GM18511 (cell line): ENCODE data around the gene SDHA.
"Not testable (repeated sequence)": the region's sequence is repeated elsewhere in the genome, so short reads cannot be mapped to it uniquely, and the experiment has no call there.

Experiments used
- ATAC-seq: cut with Tn5 transposase; IDR thresholded peaks from one replicate; pipeline ENCODE4 v1.9.1; 2021; ENCODE audit warnings: mild to moderate bottlenecking, moderate library complexity; ENCODE audit not compliant: unreplicated experiment

SDHA gene

DNA sequence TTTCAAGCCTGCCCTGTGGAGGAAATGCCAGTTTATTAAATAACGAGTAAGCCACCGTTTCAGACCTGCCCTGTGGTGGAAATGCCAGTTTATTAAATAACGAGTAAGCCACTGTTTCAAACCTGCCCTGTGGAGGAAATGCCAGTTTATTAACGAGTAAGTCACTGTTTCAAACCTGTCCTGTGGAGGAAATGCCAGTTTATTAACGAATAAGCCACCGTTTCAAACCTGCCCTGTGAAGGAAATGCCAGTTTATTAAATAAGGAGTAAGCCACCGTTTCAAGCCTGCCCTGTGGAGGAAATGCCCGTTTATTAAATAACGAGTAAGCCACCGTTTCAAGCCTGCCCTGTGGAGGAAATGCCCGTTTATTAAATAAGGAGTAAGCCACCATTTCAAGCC lies 33.9 kb downstream of the SDHA start:
- ATAC-seq = not testable (repeated sequence)

DNA sequence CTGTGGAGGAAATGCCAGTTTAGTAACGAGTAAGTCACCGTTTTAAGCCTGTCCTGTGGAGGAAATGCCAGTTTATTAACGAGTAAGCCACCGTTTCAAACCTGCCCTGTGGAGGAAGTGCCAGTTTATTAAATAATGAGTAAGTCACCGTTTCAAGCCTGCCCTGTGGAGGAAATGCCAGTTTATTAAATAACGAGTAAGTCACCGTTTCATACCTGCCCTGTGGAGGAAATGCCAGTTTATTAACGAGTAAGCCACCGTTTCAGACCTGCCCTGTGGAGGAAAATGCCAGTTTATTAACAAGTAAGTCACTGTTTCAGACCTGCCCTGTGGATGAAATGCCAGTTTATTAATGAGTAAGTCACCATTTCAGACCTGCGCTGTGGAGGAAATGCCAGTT lies 34.4 kb downstream of the SDHA start:
- no peak for ATAC-seq

DNA sequence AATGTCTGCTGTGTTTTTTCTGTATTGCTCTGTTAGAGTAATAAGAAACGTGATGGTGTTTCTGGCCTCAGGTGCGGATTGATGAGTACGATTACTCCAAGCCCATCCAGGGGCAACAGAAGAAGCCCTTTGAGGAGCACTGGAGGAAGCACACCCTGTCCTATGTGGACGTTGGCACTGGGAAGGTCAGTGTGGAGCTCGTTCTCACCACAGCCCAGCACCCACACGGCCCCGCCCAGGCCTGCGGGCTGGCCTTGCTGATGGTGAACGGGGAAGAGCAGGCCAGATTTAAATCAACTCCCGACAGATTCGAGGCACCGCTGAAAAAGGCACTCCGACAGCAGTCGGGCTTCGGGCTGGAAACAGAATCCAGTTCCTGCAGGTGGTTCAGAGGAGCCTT lies 36.2 kb downstream of the SDHA start:
- ATAC-seq = not testable (repeated sequence)

DNA sequence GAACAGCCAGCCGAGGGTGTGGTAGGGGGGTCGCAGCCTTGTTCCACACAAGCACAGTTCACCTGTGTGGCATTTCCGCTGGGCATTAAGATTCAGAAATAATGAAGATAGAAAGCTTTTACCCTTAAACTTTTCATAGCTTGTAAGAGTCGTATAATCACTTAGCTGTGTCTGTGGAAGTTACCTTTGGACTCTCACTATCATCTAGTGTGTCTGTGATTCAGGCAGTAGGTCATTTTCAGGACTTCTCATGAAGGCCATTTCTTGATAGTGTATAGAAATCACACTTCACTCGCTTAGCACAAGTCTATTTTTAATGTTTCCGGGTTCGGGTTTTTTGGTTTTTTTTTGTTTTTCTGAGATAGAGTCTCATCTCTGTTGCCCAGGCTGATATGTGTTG lies 37.0 kb downstream of the SDHA start:
- ATAC-seq = not testable (repeated sequence)

DNA sequence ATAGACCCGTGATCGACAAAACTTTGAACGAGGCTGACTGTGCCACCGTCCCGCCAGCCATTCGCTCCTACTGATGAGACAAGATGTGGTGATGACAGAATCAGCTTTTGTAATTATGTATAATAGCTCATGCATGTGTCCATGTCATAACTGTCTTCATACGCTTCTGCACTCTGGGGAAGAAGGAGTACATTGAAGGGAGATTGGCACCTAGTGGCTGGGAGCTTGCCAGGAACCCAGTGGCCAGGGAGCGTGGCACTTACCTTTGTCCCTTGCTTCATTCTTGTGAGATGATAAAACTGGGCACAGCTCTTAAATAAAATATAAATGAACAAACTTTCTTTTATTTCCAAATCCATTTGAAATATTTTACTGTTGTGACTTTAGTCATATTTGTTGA lies 38.2 kb downstream of the SDHA start:
- ATAC-seq = not testable (repeated sequence)

DNA sequence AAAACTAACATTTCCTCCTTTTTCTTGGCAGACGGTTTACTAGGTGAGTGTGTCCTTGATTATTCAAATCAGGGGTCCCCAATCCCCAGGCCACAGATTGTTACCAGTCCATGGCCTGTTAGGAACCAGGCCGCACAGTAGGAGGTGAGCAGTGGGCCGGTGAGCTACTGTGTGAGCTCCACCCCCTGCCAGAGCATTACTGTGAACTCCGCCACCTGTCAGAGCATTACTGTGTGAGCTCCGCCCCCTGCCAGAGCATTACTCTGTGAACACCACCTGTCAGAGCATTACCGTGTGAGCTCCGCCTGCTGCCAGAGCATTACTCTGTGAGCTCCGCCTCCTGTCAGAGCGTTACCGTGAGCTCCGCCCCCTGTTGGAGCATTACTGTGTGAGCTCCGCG lies 39.0 kb downstream of the SDHA start:
- ATAC-seq = no peak

DNA sequence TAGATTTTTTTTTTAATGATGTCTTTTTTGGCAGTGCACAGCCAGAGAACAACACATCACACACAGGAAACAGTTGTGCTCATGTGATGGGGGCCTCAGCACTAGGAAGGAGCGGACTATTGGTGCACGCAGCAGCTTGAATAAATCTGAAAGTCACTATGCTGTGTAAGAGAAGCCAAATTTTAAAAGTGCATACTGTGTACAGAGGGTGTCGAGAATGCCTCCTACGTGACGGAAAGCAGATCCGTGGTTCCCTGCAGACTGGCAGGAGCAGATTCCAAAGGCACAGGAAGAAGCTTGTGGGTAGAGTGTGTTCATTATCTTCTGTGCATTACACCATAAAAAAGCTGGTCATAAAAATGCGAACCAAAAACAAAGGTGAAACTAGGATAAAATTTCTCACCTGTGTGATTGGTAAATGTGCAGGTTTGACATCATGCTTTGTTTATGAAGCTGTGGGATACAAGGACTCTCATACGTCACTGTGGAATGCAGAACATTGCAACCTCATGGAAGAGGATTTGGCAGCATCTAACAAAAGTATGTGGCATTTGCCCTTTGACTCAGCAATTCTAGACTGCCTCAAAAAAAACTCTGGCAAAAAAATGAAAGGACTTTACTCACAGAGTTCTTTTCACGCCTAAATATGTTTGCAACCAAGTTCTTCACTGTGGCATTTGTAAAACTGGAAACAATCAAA lies 45.3 kb downstream of the SDHA start:
- ATAC-seq = not testable (repeated sequence)

DNA sequence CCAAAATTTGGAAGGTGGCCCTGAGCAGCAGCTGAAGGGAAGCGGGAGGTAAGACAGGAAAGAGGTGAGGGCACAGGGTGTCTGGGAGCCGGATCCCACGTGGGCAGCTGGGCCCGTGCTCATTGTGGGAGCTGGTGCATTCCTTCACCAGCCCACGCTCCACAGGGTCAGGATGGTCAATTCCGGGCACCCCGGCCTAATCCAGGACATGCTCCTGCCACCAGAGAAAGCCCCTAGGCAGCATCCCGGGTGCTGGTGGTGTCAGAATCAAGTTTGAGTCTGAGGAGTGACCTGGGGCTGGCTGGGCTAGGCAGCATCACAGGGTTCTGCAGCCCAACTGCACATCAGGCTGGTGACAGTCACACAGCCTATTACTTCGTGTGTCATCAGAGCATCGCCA lies 46.2 kb downstream of the SDHA start:
- ATAC-seq = no peak

DNA sequence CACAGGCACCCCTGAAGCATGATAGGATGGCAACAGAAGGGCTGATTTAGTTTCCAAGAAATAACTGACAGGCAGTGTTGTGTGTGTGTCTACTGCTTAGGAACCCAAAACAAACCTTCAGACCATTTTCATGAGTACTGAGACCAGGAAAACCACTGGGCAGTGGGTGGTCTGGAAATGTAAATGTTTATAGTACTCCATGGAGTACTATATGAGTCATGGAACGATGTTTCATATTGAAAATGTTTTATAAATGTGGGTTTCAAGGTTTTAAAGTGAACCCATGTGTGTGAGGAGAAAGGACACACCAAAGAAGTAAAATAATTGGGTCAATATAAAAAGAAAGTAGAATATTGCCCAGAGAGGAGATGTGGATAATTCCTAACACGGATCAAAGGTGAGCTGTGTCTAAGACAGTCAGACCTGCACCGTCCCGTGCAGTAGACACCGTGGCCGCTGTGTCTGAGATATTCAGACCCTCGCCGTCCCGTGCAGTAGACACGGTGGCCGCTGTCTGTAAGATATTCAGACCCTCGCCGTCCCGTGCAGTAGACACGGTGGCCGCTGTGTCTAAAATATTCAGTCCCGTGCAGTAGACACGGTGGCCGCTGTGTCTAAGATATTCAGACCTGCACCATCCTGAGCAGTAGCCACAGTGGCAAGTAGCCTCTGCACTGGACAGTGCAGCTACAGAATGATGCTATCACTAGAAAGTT lies 48.3 kb downstream of the SDHA start:
- not testable (repeated sequence) for ATAC-seq

DNA sequence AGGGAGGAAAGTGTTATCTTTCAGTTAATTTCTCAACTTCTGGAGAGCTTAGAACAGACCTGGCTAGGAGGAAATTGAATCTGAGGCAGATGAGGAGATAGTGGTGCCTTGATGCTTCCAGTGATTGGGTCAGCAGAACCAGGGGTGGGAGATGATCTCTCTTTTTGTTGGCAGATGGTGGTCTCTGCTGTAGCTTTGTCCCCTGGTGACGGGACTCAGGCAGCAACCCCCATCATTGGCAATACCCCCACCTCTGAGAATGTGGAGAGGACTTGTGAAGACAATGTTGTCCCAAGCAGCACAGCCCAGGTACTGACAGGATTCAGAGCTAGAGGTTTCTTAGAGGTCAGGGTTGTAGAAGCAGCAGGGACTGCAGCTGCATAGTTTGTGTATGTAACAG lies 49.6 kb downstream of the SDHA start:
- no peak for ATAC-seq

DNA sequence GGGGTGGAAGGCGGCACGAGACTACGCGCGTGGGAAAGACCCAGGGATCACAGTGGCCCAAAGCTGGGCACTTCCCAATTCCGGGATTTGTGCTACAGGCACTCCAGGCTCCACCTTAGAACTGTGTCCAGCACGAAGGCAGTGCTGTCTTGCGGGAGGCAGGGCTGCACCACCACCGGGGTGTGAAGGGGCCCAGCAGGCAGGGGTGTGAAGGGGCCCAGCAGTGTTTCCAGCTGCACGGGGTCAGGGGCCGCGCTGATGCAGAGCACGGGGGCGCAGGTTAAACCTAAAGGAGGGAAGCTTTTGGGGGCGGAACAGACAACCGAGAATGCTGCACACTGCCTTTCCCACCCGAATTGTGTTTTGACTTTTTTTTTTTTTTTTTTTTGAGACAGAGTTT lies 52.2 kb downstream of the SDHA start:
- no peak for ATAC-seq

DNA sequence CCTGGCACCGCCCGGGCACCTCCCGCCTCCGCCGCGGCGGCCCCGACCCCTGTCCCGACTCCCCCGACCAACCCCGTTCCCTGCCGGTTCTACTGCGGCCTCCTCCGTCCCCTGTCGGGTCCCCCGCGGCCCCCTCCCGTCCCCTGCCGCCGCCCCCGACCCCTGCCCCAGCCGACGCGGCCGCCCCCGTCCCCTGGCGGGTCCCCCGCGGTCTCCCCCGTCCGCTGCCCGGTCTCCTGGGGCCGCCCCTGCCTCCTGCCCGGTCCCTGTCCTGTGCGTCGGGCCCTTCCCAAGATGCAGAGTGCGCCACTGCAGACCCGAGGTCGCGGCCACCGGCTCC lies 53.7 kb downstream of the SDHA start:
- ATAC-seq = peak; percentile 1

DNA sequence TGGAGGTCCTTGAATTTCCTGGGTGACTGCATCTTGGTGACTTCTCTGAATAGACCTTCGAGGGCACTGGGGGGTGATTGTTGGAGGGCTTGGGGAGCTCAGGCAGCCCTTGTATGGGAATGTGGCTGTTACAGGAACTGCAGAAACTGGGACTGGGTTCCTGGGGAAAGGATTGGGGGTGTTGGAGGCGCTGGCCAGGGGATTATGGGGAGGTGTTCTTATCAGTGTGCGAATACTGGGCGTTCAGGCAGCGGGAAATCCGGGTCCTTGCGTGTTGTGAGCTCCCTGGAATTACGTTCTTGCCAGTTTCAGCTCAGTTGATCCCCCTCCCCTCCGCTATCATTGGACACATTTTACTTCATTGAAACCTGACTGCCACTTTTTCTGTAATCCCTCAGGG lies 55.0 kb downstream of the SDHA start:
- not testable (repeated sequence) for ATAC-seq

DNA sequence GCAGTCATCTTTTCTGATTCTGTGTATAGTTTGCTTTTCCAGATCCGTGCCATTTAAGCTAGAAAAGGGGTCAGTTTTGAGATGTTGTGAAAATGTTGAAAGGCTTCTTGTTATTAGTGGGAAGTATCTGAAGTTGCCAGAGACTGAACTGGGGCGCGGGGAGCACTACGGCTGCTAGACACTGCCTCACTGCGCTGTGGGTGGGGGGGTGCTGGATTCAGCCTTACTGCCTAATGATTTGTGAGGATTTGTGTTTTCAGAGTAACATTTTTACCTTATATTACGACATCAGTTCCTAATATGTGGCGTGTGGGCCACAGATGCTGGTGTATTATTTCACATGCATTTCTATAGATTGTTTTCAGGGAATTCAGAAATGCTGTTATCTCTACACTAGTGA lies 55.4 kb downstream of the SDHA start:
- ATAC-seq = not testable (repeated sequence)

DNA sequence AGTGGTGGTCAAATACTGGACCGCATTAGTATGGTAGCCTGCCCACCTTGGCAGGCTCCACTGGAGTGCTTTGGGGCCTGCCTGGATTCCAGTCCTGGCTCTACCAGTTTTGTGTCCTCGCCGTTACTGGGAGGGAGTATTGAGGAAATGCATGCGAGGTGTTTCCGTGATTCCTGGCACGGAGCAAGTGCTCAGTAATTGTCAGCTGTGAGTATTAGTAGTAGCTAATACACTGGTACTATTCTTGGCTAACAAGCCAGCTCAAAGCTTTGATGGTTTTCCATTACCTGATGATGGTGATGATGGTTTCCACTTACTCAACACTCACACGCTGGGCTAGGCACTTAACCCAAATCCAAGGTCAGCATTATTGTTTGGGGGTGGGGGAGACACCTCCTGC lies 56.2 kb downstream of the SDHA start:
- not testable (repeated sequence) for ATAC-seq

DNA sequence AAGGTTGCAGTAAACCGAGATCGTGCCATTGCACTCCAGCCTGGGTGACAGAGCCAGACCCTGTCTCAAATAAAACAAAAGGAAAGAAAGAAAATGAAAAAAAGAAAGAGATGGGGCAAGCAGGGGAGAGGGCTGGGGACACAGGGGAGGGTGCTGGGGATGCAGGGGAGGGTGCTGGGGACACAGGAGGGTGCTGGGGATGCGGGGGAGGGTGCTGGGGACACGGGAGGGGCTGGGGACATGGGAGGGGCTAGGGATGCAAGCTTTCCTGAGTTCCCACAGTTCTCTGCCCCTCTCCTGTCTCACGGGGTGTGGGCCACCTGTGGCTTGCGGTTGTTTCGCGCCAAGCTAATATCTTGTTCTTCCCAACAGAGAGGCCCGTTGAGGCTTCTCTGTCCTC lies 60.5 kb downstream of the SDHA start:
- no peak for ATAC-seq

DNA sequence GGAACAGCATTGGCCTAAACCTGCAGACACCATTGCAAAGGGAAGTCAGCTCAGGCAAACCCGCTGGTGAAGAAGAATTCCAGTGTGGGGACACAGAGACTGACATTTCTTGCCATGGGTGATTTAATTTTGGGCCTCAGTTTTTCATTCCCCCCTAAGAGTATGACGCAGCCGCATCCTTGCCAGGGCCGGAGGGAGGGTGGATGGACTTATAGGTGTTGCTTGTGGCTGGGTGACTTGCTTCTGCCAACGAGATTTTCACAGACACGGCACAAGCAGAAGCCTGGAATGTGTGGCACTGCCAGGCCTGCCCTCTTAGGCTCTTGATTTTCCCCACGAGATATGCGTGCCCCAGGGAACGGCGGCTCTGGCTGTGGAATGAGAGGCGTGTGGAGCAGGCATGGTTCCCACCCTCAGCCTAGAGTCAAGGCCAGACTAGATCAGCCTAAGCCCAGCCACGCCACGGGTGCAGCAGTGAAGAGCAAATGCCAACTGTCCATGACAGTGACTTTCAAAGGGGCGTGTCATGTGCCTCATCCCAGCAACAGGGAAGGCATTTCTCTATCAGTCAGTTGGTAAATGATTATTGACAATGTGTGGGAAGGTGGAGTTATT lies 61.0 kb downstream of the SDHA start:
- ATAC-seq = not testable (repeated sequence)

DNA sequence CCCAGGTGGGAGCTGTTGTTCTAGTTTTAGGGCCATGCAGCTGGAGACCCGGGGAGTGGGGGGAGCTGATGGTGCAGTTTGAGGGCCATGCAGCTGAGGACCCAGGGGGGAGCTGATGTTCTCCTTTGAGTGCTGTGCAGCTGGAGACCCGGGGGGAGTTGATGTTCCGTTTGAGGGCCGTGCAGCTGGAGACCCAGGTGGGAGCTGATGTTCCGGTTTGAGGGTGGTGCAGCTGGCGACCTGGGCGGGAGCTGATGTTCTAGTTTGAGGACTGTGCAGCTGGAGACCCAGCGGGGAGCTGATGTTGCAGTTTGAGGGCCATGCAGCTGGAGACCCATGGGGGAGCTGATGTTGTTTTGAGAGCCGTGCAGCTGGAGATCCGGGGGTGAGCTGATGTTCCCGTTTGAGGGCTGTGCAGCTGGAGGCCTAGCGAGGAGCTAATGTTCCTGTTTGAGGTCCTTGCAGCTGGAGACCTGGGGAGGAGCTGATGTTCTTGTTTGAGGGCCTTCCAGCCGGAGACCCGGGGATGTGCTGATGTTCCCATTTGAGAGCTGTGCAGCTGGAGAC lies 68.0 kb downstream of the SDHA start:
- ATAC-seq = no peak

DNA sequence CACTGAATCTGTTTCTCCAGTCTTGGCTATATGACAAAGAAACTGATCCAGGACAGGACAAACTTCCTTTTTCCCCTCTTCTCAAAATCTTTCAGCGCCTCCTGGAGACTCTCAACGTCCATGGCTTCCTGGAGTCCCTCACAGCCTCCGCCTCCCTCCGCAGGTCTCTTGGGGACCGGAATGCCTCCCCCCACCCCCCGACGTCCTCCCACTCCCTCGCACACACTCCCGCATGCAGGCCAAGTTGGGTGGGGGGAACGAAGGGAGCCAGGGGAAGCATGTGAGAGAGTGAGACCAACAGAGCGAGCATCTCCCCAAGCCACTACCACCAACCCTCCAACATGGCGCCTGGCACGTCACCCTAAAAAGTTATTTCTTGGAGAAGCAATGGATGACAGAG lies 72.1 kb downstream of the SDHA start:
- ATAC-seq = not testable (repeated sequence)

DNA sequence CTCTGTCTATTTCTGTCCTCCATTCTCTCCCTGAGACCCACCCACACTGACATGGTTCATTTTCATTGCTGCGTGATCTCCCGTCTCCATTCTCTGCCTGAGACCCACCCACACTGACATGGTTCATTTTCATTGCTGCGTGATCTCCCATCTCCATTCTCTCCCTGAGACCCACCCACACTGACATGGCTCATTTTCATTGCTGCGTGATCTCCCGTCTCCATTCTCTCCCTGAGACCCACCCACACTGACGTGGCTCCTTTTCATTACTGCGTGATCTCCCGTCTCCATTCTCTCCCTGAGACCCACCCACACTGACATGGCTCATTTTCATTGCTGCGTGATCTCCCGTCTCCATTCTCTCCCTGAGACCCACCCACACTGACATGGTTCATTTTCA lies 73.2 kb downstream of the SDHA start:
- not testable (repeated sequence) for ATAC-seq

DNA sequence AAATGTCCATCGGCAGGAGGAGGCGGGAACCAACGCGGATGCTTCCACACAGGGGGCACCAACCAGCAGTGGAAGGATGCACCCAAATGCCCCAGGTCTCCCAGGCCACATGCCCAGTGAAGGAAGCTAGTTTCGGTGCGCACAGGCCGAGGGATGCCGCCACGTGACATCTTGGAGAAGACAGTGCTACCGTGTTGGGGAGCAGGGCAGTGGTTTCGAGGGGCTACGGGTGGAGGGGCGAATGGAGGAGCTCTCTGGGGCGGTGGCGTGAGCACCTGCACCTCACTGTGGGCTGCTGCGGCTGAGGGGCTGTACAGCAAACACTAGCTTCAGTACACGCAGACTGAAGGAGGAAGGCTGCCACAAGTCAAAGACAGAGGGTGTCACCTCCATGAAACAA lies 76.7 kb downstream of the SDHA start:
- not testable (repeated sequence) for ATAC-seq

DNA sequence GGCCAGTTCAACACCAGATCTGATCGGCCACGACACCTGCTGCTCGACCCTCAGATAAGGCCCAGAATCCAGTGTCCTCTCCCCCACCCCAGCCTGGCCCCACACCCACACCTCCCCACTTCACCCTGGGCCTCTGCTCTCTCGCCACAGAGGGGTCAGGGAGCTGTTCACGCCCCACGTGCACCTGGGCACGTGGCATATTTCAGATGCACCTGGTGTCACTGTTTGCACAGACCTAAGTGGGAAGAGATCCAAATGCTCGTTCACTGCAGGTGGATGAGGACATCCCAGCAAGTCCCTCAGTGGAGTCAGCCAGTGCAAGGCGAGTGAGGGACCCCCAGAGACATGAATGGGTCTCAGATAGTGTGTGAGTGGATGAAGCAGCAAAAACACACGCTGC lies 78.1 kb downstream of the SDHA start:
- ATAC-seq = not testable (repeated sequence)
